ENCODE data around the gene AARS1.

DNA sequence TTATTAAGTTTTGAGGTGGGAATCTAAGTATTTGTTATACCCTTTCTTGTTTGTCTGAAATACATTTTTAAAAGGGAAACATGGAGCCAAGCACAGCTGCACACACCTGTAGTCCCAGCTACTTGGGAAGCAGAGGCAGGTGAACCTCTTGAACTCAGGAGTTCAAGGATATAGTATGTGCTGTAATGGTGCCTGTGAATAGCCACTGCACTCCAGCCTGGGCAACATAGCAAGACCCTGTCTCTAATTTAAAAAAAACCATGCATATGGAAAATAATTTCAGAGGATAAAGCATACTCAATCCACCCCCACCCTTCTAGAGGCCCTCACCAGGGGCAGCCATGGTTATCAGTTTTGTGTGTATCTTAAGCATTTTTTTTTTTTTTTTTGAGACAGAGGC lies 6.3 kb upstream of the AARS1 start:
- TF ChIP-seq, protein P1, sequence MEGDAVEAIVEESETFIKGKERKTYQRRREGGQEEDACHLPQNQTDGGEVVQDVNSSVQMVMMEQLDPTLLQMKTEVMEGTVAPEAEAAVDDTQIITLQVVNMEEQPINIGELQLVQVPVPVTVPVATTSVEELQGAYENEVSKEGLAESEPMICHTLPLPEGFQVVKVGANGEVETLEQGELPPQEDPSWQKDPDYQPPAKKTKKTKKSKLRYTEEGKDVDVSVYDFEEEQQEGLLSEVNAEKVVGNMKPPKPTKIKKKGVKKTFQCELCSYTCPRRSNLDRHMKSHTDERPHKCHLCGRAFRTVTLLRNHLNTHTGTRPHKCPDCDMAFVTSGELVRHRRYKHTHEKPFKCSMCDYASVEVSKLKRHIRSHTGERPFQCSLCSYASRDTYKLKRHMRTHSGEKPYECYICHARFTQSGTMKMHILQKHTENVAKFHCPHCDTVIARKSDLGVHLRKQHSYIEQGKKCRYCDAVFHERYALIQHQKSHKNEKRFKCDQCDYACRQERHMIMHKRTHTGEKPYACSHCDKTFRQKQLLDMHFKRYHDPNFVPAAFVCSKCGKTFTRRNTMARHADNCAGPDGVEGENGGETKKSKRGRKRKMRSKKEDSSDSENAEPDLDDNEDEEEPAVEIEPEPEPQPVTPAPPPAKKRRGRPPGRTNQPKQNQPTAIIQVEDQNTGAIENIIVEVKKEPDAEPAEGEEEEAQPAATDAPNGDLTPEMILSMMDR (conservative IDR thresholded peaks at IDR 0.05; ENCODE audit: low read depth in 2 of 2) = no peak
- TF ChIP-seq POLR2AphosphoS5 (IDR thresholded peaks at IDR 0.05; ENCODE audit: low read depth) (no peak), CREB1 (CRISPR knock-in tag; IDR thresholded peaks at IDR 0.05; ENCODE audit: low read depth) (no peak), EZH2 (IDR thresholded peaks at IDR 0.05; ENCODE audit: low read depth, unreplicated experiment) (no peak), EZH2phosphoT487 (IDR thresholded peaks at IDR 0.05; ENCODE audit: unreplicated experiment) (no peak), ZNF114 (CRISPR knock-in tag; IDR thresholded peaks at IDR 0.05) (no peak), JUNB (IDR thresholded peaks at IDR 0.05; ENCODE audit: unreplicated experiment) (no peak), ZNF331 (CRISPR knock-in tag; IDR thresholded peaks at IDR 0.05; ENCODE audit: low read depth) (no peak)
- TF ChIP-seq, protein P2, sequence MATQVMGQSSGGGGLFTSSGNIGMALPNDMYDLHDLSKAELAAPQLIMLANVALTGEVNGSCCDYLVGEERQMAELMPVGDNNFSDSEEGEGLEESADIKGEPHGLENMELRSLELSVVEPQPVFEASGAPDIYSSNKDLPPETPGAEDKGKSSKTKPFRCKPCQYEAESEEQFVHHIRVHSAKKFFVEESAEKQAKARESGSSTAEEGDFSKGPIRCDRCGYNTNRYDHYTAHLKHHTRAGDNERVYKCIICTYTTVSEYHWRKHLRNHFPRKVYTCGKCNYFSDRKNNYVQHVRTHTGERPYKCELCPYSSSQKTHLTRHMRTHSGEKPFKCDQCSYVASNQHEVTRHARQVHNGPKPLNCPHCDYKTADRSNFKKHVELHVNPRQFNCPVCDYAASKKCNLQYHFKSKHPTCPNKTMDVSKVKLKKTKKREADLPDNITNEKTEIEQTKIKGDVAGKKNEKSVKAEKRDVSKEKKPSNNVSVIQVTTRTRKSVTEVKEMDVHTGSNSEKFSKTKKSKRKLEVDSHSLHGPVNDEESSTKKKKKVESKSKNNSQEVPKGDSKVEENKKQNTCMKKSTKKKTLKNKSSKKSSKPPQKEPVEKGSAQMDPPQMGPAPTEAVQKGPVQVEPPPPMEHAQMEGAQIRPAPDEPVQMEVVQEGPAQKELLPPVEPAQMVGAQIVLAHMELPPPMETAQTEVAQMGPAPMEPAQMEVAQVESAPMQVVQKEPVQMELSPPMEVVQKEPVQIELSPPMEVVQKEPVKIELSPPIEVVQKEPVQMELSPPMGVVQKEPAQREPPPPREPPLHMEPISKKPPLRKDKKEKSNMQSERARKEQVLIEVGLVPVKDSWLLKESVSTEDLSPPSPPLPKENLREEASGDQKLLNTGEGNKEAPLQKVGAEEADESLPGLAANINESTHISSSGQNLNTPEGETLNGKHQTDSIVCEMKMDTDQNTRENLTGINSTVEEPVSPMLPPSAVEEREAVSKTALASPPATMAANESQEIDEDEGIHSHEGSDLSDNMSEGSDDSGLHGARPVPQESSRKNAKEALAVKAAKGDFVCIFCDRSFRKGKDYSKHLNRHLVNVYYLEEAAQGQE (IDR thresholded peaks at IDR 0.05; ENCODE audit: unreplicated experiment) = no peak
- TF ChIP-seq, protein P3, sequence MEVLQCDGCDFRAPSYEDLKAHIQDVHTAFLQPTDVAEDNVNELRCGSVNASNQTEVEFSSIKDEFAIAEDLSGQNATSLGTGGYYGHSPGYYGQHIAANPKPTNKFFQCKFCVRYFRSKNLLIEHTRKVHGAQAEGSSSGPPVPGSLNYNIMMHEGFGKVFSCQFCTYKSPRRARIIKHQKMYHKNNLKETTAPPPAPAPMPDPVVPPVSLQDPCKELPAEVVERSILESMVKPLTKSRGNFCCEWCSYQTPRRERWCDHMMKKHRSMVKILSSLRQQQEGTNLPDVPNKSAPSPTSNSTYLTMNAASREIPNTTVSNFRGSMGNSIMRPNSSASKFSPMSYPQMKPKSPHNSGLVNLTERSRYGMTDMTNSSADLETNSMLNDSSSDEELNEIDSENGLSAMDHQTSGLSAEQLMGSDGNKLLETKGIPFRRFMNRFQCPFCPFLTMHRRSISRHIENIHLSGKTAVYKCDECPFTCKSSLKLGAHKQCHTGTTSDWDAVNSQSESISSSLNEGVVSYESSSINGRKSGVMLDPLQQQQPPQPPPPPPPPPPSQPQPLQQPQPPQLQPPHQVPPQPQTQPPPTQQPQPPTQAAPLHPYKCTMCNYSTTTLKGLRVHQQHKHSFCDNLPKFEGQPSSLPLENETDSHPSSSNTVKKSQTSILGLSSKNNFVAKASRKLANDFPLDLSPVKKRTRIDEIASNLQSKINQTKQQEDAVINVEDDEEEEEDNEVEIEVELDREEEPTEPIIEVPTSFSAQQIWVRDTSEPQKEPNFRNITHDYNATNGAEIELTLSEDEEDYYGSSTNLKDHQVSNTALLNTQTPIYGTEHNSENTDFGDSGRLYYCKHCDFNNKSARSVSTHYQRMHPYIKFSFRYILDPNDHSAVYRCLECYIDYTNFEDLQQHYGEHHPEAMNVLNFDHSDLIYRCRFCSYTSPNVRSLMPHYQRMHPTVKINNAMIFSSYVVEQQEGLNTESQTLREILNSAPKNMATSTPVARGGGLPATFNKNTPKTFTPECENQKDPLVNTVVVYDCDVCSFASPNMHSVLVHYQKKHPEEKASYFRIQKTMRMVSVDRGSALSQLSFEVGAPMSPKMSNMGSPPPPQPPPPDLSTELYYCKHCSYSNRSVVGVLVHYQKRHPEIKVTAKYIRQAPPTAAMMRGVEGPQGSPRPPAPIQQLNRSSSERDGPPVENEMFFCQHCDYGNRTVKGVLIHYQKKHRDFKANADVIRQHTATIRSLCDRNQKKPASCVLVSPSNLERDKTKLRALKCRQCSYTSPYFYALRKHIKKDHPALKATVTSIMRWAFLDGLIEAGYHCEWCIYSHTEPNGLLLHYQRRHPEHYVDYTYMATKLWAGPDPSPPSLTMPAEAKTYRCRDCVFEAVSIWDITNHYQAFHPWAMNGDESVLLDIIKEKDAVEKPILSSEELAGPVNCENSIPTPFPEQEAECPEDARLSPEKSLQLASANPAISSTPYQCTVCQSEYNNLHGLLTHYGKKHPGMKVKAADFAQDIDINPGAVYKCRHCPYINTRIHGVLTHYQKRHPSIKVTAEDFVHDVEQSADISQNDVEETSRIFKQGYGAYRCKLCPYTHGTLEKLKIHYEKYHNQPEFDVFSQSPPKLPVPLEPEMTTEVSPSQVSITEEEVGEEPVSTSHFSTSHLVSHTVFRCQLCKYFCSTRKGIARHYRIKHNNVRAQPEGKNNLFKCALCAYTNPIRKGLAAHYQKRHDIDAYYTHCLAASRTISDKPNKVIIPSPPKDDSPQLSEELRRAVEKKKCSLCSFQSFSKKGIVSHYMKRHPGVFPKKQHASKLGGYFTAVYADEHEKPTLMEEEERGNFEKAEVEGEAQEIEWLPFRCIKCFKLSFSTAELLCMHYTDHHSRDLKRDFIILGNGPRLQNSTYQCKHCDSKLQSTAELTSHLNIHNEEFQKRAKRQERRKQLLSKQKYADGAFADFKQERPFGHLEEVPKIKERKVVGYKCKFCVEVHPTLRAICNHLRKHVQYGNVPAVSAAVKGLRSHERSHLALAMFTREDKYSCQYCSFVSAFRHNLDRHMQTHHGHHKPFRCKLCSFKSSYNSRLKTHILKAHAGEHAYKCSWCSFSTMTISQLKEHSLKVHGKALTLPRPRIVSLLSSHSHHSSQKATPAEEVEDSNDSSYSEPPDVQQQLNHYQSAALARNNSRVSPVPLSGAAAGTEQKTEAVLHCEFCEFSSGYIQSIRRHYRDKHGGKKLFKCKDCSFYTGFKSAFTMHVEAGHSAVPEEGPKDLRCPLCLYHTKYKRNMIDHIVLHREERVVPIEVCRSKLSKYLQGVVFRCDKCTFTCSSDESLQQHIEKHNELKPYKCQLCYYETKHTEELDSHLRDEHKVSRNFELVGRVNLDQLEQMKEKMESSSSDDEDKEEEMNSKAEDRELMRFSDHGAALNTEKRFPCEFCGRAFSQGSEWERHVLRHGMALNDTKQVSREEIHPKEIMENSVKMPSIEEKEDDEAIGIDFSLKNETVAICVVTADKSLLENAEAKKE (CRISPR knock-in tag; IDR thresholded peaks at IDR 0.05) = no peak

Measured in GM23338 (cell line).